Activated CD8-positive, alpha-beta memory T cell treated with anti-CD3 and anti-CD28 coated beads, Interleukin-2, amount 50 U/mL, for 24 hours (primary cell): ENCODE measurements around the gene PNMT.

Experiments
- DNase-seq: peaks from one replicate; pipeline ENCODE4 v3.0.0-alpha.2; 2020; ENCODE audit errors: extremely low read depth

PNMT gene

GRCh38 chr17:39653662-39654331 lies 14.5 kb upstream of the PNMT start:
- DNase-seq, result peak; percentile 57

DNA sequence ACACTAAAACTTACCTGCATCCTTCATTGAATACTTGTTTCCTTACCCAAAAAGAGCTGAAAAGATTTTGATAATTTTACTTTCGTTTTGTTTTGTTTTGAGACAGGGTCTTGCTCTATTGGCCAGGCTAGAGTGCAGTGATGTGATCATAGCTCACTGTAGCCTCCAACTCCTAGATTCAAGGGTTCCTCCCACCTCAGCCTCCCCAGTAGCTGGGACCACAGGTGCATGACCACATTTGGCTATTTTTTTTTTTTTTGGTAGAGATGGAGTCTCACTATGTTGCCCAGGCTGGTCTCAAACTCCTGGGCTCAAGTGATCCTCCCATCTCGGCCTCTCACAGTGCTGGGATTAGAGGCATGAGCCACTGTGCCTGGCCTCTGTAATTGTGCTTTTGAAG lies 13.1 kb upstream of the PNMT start:
- no peak for DNase-seq

DNA sequence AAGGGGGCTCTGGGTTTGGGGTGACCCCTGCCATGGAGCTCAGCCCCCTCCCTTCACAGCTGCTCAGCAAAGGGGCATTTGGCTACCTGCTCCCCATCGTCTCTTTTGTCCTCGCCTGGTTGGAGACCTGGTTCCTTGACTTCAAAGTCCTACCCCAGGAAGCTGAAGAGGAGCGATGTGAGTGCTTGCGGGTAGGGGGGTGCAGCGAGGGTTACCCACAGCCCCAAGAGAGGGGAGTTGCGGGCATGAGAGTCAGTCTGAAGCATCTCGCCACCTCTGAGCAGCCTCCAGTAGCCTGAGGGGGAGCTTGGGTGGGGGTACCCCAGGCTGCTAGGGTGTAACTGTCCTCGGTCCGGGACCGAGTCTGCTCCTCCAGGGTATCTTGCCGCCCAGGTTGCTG lies 9.9 kb upstream of the PNMT start:
- DNase-seq, result no peak

DNA sequence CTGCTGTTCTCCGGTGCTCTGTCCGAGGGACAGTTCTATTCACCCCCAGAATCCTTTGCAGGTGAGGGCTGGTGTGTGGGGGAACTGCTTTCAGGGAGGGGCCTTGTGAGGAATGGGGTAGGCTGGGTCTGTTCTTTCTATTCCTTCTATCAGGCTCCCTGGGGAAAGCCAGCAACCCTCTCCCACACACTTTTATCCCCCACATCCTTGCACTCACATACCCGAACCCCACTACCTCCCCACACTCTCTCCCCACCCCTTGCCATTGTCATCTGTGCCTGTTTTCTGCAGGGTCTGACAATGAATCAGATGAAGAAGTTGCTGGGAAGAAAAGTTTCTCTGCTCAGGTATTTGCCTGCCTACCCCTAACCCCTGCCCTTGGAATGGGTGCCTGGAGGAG lies 9.5 kb upstream of the PNMT start:
- DNase-seq, result no peak

- no peak for DNase-seq
These were observed 8.8 kb upstream of the PNMT start for GRCh38 chr17:39659279-39660010.

- no peak for DNase-seq
These were observed 8.3 kb upstream of the PNMT start for GRCh38 chr17:39660011-39660360.

DNA sequence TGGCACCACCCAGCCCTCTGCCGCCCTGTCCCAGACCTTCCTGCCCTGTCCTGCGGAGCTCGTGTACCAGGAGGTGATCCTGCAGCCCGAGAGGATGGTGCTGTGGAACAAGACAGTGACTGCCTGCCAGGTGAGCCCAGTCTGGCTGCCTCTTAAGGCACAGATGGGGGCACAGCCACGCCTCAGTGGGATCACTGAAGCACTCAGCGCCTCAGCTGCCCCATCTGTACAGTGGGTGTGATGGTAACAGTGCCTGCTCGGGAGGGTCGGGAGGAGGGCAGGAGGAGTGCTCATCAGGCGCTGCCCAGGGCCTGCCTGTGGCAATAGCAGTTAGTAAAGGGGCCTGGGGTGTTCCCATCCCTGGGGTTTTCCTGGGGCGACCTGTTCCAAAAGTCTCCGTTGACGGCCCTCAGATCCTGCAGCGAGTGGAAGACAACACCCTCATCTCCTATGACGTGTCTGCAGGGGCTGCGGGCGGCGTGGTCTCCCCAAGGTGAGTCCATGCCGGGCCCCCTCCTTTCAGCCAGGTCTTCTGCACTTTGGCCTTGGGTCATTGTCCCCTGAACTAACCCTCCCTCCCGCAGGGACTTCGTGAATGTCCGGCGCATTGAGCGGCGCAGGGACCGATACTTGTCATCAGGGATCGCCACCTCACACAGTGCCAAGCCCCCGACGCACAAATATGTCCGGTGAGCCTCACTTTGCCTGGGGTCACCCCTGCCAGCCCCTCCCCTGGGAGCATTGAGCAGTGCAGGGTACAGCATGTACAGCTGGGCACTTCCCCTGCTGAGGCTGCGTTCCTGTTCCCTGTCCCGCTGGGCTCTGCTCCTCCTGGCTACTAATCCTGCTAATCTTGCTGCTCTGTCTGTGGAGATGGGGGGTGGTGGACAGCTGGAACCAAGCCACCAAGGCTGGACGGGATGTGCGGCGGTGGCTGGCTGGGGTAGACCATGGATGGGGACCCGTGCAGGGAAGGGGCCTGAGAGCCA lies 7.6 kb upstream of the PNMT start:
- no peak for DNase-seq

DNA sequence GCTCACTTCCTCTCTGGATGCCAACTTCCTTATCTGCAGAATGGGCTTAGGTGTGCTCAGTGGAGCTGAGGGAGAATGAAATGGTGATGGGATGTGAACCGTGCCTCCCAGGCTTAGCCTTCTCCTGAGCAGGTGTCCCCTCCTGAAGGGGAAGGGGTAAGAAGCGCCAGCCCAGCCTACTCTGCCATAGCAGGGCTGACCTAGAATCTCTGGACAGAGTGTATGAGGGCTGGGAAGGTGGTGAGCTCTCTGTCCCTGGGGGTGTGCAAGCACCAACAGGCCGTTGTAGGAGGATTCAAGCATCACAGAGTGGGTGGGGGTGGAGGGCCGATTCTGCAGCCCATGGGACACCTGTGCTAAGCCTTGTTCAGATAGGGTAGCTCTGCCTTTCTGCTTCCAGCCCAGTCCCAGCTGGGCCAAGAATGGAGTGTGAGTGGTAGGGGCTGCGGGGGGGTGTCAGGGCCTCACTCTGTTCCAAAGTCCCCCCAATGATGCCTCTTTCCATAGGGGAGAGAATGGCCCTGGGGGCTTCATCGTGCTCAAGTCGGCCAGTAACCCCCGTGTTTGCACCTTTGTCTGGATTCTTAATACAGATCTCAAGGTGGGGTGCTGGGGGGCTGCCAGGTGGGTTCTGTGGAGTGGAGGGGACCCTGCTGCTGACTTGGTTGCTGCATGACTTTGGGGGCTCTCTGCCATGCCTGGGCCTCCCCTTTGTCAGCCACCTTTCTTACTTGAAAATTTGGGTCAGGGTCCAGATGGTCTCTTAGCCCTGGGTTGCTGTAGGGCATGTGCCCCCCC lies 6.3 kb upstream of the PNMT start:
- no peak for DNase-seq

- no peak for DNase-seq
These were observed 5.5 kb upstream of the PNMT start for GRCh38 chr17:39662551-39663339.

- no peak for DNase-seq
These were observed 4.9 kb upstream of the PNMT start for GRCh38 chr17:39663340-39663687.

DNA sequence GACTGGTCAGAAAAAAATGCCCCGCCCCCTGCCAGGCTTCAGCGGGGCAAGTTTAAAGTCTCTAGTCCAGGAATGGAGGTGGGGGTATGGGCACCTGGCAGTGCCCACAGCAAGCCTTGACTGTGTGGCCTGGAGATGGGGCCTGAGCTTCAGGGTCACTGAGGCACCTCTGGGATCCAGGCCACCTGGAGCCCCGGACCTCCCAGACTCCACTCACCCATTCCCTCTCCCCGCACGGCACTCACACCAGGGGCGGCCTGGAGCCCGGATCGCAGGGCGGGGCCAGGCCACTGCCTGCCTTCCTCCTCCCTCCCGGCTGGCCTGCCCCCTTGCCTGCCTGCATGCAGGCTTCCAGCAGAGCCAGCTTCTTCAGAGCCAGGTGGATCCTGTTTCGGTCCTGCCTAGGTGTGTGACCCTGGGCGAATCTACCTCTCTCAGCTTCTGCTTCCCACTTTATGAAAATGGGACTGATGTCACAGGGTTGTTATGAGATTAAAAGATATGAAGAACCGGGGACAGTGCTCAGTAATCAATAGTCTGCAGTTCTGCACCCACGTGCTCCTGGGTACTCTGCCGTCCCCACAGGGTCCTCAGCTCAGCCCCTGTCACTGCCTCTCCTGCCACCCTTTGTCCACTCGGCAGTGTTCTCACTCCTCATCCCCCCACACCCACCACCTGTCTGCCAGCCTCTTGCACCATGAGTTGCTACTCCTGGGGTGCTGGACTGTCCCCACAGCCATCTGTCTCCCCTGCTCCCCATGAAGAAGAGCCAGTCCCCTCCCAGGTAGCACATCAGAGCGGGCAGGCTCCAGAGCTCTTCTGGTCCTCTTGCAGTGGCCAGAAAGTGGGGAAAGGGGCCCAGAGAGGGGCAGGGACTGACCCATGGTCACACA lies 4.3 kb upstream of the PNMT start:
- no peak for DNase-seq

DNA sequence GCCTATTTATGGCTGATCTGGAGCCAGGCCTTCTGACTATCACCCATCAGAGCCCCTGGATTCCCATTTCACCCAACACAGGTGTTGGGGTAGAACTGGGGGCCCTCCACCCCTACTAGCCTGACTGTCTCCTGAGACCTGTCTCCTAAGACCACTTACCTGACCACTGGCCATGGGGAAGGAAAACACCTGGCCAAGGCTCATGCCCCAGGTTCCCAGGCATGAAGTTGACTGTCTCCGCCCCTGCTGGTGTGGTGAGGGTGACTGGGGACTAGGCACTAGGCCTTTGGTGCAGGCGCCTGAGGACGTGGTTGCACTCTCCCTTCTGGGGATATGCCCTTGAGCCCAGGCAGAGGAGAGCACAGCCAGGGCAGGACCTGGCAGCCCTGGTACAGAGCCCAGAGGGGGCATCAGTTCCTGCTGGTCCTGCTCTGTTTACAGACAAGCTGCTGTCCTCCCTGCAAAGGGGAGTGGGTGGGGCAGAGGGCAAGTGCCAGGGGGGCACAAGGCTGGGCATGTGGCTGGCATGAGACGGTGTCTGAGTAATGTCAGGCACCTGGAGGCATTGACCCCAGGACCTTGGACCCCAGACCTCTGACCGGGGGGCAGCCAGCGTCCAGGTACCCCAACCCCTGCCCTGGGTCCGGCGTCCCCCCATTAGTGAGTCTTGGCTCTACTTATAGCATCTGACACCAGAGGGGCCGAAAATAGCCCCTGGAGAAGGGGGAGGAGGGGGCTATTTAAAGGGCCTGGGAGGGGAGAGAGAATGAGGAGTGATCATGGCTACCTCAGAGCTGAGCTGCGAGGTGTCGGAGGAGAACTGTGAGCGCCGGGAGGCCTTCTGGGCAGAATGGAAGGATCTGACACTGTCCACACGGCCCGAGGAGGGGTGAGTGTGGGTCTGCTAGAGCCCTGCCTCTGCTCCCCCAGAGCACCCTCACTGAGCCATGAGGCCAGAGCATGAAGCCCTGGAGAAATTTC lies 3.4 kb upstream of the PNMT start, which contains the start of gene TCAP:
Gene TCAP, plus strand, starts transcription at position 769 of the 981 bp plus-strand sequence. Its CDS starts 11 bp downstream, at position 780.
- DNase-seq, result no peak

- no peak for DNase-seq
These were observed 2.5 kb upstream of the PNMT start for GRCh38 chr17:39665642-39666224.

DNA sequence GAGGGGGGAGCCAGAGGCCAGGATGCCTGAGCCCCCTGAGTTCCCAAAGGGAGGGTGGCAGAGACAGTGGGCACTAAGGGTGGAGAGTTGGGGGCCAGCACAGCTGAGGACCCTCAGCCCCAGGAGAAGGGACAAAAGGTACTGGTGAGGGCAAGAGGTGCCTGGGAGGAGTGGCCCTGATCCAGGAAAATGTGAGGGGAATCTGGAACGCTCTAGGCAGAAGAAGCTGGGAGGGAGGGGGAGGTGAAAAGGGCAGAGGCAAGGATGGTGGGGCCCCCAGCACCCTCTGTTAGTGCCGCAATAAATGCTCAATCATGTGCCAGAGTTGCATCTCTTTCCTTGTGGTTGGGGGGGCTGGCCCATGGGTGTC lies 2.0 kb upstream of the PNMT start:
- DNase-seq, result no peak

DNA sequence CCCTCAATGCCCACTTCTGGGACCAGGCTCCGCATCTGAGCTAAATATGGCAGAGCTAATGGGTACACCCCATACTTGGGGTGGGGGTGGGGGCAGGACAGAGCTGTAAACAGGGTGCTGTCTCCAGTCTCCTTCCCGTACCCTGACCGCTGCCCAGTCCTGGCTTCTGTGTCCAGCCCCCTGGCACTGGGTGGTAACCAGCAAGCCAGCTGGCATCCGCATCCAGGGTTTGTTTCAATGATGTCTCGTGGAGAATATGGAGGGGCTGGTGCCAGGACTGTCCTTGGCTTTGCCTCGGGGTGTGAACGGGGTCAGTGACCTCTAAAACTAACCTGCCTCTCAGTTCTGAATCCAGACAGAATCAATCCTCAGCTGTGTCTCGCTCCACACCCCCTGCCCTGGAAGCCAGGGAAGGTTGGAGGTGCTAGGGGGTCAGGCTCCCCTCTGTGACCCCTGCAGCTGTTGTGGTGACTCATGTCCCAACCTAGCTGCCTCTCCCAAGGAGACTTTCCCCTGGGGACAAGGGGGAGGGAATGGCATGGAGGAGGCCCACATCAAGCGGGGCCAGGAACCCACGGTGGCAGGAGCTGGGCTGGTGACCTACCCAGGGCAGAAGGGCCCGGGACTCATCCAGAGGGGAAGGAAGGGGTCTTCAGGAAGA lies 1.5 kb upstream of the PNMT start:
- DNase-seq, result no peak

GRCh38 chr17:39667262-39667944 lies 850 bp upstream of the PNMT start:
- DNase-seq, result no peak
